HG02642 (cell line): Measurements from ENCODE around the gene CDK11B.
"Not testable (repeated sequence)": the region's sequence is repeated elsewhere in the genome, so short reads cannot be mapped to it uniquely, and the experiment has no call there.

Source experiments
- ATAC-seq: cut with Tn5 transposase; IDR thresholded peaks from one replicate; pipeline ENCODE4 v1.9.1; 2021; ENCODE audit warnings: mild to moderate bottlenecking; ENCODE audit not compliant: unreplicated experiment, poor library complexity

The CDK11B gene

GRCh38 chr1:1684031-1684681 lies 25.4 kb upstream of the CDK11B start:
- ATAC-seq = no peak

GRCh38 chr1:1683104-1683905 lies 24.5 kb upstream of the CDK11B start:
- ATAC-seq = no peak

- ATAC-seq = no peak
Observed at GRCh38 chr1:1680912-1681273, 22.1 kb upstream of the CDK11B start.

GRCh38 chr1:1680031-1680911 lies 21.5 kb upstream of the CDK11B start:
- ATAC-seq = no peak

GRCh38 chr1:1678581-1679380 lies 20.0 kb upstream of the CDK11B start:
- ATAC-seq = no peak

- peak; percentile 71 for ATAC-seq
Observed at GRCh38 chr1:1677718-1678580, 19.1 kb upstream of the CDK11B start.

GRCh38 chr1:1676087-1676486 lies 17.3 kb upstream of the CDK11B start:
- not testable (repeated sequence) for ATAC-seq

GRCh38 chr1:1675218-1675617 lies 16.4 kb upstream of the CDK11B start:
- ATAC-seq = not testable (repeated sequence)

GRCh38 chr1:1674806-1675205 lies 16.0 kb upstream of the CDK11B start:
- ATAC-seq = not testable (repeated sequence)

- ATAC-seq = no peak
Observed at GRCh38 chr1:1672181-1672965, 13.6 kb upstream of the CDK11B start.

GRCh38 chr1:1671365-1672119 lies 12.7 kb upstream of the CDK11B start:
- ATAC-seq = no peak

GRCh38 chr1:1670866-1671265 lies 12.1 kb upstream of the CDK11B start:
- ATAC-seq = no peak

GRCh38 chr1:1669468-1670440 lies 10.9 kb upstream of the CDK11B start:
- no peak for ATAC-seq

- no peak for ATAC-seq
Observed at GRCh38 chr1:1666526-1666925, 7.7 kb upstream of the CDK11B start.

GRCh38 chr1:1665815-1666251 lies 7.0 kb upstream of the CDK11B start:
- no peak for ATAC-seq

- ATAC-seq = no peak
Observed at GRCh38 chr1:1664941-1665814, 6.4 kb upstream of the CDK11B start.
